IPS-18c (cell line): ENCODE results near the gene CCND2.

Experiments
- H3K4me3 ChIP-seq: 2 replicates; pipeline ENCODE4 v1.7.0; 2013; ENCODE audit warnings: low read depth, mild to moderate bottlenecking, low read length, moderate library complexity; ENCODE audit not compliant: insufficient read depth
- H3K9me3 ChIP-seq: one replicate; pipeline ENCODE4 v1.6.1; 2013; ENCODE audit warnings: mild to moderate bottlenecking, low read length, moderate library complexity; ENCODE audit not compliant: control insufficient read depth, insufficient read depth

The CCND2 gene

GRCh38 chr12:4271717-4272423 lies 1.7 kb upstream of the CCND2 start:
- Histone ChIP-seq H3K9me3 (peaks cover 4% of the 10 kb centered on the region), H3K4me3 (peak overlapping the region; percentile 87)

- peaks cover 4% of the 10 kb centered on the region for H3K9me3 ChIP-seq
- H3K4me3 ChIP-seq, result peak overlapping the region; percentile 87
Measured at GRCh38 chr12:4272424-4273272, 914 bp upstream of the CCND2 start.

- Histone ChIP-seq H3K4me3 (peak overlapping the region; percentile 87), H3K9me3 (peaks cover 4% of the 10 kb centered on the region)
Measured at GRCh38 chr12:4273273-4273651, 300 bp upstream of the CCND2 start.

GRCh38 chr12:4274396-4275015 lies 944 bp downstream of the CCND2 start:
- peaks cover 4% of the 10 kb centered on the region for H3K9me3 ChIP-seq
- H3K4me3 ChIP-seq, result peak overlapping the region; percentile 87

- Histone ChIP-seq H3K4me3 (peak overlapping the region; percentile 87), H3K9me3 (peaks cover 4% of the 10 kb centered on the region)
Measured at GRCh38 chr12:4275016-4275869, 1.7 kb downstream of the CCND2 start.

- Histone ChIP-seq H3K9me3 (peaks cover 4% of the 10 kb centered on the region), H3K4me3 (peak overlapping the region; percentile 87)
Measured at GRCh38 chr12:4275870-4276301, 2.3 kb downstream of the CCND2 start.

GRCh38 chr12:4276524-4277204 lies 3.1 kb downstream of the CCND2 start:
- no peak overlapping the region for H3K4me3 ChIP-seq

GRCh38 chr12:4277205-4277543 lies 3.6 kb downstream of the CCND2 start:
- H3K4me3 ChIP-seq, result no peak overlapping the region
- H3K9me3 ChIP-seq, result peaks cover 3% of the 10 kb centered on the region

More at GRCh38 chr12:4276524-4277204, 3.1 kb downstream of the CCND2 start:
- H3K9me3 ChIP-seq, result peaks cover 4% of the 10 kb centered on the region

GRCh38 chr12:4277857-4278256 lies 4.3 kb downstream of the CCND2 start:
- Histone ChIP-seq H3K4me3 (no peak overlapping the region), H3K9me3 (no peaks in the 10 kb centered on the region)

GRCh38 chr12:4278329-4279197 lies 5.0 kb downstream of the CCND2 start:
- Histone ChIP-seq H3K4me3 (no peak overlapping the region), H3K9me3 (no peaks in the 10 kb centered on the region)

GRCh38 chr12:4279198-4279690 lies 5.7 kb downstream of the CCND2 start:
- no peaks in the 10 kb centered on the region for H3K9me3 ChIP-seq
- H3K4me3 ChIP-seq, result no peak overlapping the region

- Histone ChIP-seq H3K9me3 (no peaks in the 10 kb centered on the region), H3K4me3 (no peak overlapping the region)
Measured at GRCh38 chr12:4280351-4281163, 7.0 kb downstream of the CCND2 start.

GRCh38 chr12:4281173-4281654 lies 7.7 kb downstream of the CCND2 start:
- Histone ChIP-seq H3K9me3 (no peaks in the 10 kb centered on the region), H3K4me3 (no peak overlapping the region)

GRCh38 chr12:4282103-4282891 lies 8.7 kb downstream of the CCND2 start:
- H3K4me3 ChIP-seq, result no peak overlapping the region
- no peaks in the 10 kb centered on the region for H3K9me3 ChIP-seq
